Lower leg skin (tissue), 3 donors: Measurements from ENCODE around the gene BICD2.

Experiments
- POLR2A ChIP-seq, 2 donors: fragments of 450-650 bp; IDR thresholded peaks; one replicate each; pipeline ENCODE4 v1.6.1; 2016 to 2017; ENCODE audit warnings: antibody characterized with exemption in 2 of 2, mild to moderate bottlenecking in 1 of 2, moderate library complexity in 1 of 2
- TF ChIP-seq, protein P1 (sequence below), 3 donors: fragments of 450-650 bp; IDR thresholded peaks; one replicate each; pipeline ENCODE4 v1.5.1; 2016; ENCODE audit warnings: antibody characterized with exemption in 3 of 3, mild to moderate bottlenecking in 3 of 3, moderate library complexity in 2 of 3

DNA sequence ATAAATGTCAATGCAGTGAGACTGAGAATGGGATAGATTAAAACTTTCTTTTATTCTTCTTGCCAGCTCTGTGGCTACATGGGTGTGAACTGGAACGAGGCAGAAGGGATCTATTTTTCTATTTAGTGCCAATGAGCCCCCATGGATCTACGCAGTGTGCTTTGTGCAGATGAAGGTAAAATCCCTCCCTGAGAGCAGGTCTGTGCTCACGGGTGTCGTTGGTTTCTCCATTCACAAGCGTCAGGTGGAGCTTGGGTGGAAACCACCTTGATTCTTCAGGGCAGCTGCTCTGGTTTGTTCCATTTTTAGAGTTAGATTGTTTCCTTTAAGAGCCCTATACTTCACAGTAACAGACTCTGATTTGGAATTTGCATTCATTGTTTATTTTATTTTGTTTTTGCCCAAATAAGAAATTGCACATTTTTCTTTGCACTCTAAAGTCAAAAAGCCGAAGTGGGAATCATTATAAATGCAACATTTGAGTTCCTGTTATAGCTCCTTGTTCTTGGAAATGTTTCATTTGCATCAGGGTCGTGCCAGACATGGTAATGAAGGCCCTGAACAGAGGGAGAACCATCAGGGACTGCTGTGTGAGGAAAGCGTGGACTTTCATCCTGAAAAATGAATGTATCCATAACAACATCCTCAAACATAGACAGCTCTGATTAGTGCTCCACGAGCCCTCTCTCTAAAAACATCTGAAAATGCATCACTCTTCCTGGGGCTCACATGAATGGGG lies 31.1 kb upstream of the BICD2 start:
- no peak for TF ChIP-seq POLR2A (IDR thresholded peaks at IDR 0.05)
- TF ChIP-seq, protein P1, sequence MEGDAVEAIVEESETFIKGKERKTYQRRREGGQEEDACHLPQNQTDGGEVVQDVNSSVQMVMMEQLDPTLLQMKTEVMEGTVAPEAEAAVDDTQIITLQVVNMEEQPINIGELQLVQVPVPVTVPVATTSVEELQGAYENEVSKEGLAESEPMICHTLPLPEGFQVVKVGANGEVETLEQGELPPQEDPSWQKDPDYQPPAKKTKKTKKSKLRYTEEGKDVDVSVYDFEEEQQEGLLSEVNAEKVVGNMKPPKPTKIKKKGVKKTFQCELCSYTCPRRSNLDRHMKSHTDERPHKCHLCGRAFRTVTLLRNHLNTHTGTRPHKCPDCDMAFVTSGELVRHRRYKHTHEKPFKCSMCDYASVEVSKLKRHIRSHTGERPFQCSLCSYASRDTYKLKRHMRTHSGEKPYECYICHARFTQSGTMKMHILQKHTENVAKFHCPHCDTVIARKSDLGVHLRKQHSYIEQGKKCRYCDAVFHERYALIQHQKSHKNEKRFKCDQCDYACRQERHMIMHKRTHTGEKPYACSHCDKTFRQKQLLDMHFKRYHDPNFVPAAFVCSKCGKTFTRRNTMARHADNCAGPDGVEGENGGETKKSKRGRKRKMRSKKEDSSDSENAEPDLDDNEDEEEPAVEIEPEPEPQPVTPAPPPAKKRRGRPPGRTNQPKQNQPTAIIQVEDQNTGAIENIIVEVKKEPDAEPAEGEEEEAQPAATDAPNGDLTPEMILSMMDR (IDR thresholded peaks at IDR 0.05): no peak
